CD14-positive monocyte (primary cell): ENCODE data around the gene CRCP. TPM values are rescaled to one million over a fixed set of nuclear protein-coding genes. Genes with fewer than 3 reads are reported as not detected.
"Not testable (repeated sequence)": the region's sequence is repeated elsewhere in the genome, so short reads cannot be mapped to it uniquely, and the experiment has no call there.

Experiments used
- DNase-seq, 3 donors: peaks; one replicate each; pipeline ENCODE4 v3.0.0-alpha.2; 2011 to 2022
- H2AFZ ChIP-seq: 2 replicates; pipeline ENCODE4 v1.6.0; 2012; ENCODE audit warnings: mild to moderate bottlenecking, low read depth, low read length, inconsistent platforms; ENCODE audit not compliant: insufficient read depth, poor library complexity, severe bottlenecking
- H3K27ac ChIP-seq, 2 donors: 1 replicate in 1 of 2; 2 replicates in 1 of 2; pipeline ENCODE4 v1.5.1; 2012 to 2013; ENCODE audit warnings: low read length in 2 of 2, control low read depth in 1 of 2, inconsistent platforms in 1 of 2, low read depth in 1 of 2, mild to moderate bottlenecking in 1 of 2
- H3K27me3 ChIP-seq, 2 donors: one replicate each; pipeline versions ENCODE4 v1.6.0 to v1.6.1; 2011 to 2013; ENCODE audit warnings: low read length in 2 of 2; ENCODE audit not compliant: control insufficient read depth in 2 of 2, insufficient read depth in 2 of 2
- H3K36me3 ChIP-seq, 2 donors: replicated peaks in 1 of 2; 1 replicate in 1 of 2; 2 replicates in 1 of 2; pipeline versions ENCODE4 v1.5.1 to v1.6.1; 2012 to 2013; ENCODE audit warnings: low read length in 2 of 2, control low read depth in 1 of 2, inconsistent platforms in 1 of 2, mild to moderate bottlenecking in 1 of 2; ENCODE audit not compliant: insufficient read depth in 2 of 2, control insufficient read depth in 1 of 2
- H3K4me1 ChIP-seq, 2 donors: 1 replicate in 1 of 2; 2 replicates in 1 of 2; pipeline versions ENCODE4 v1.5.1 to v1.6.1; 2012 to 2013; ENCODE audit warnings: low read length in 2 of 2, control low read depth in 1 of 2, inconsistent platforms in 1 of 2, mild to moderate bottlenecking in 1 of 2, moderate library complexity in 1 of 2; ENCODE audit not compliant: insufficient read depth in 2 of 2, control insufficient read depth in 1 of 2
- H3K4me2 ChIP-seq: replicated peaks from 2 replicates; pipeline ENCODE3; 2012; ENCODE audit warnings: low read length, moderate library complexity, mild to moderate bottlenecking; ENCODE audit not compliant: poor library complexity, severe bottlenecking; ENCODE audit errors: extremely low read depth
- H3K4me3 ChIP-seq, 3 experiments: fragments of 200-600 bp in 1 of 3; sonication (generic) in 1 of 3; replicated peaks in 1 of 3; 1 replicate in 2 of 3; 2 replicates in 1 of 3; pipeline ENCODE4 v1.5.1; 2011 to 2013; ENCODE audit warnings: low read length in 3 of 3, mild to moderate bottlenecking in 3 of 3, control low read depth in 2 of 3, low read depth in 2 of 3, inconsistent platforms in 1 of 3, moderate library complexity in 1 of 3
- H3K79me2 ChIP-seq: 2 replicates; pipeline ENCODE4 v1.6.0; 2012; ENCODE audit warnings: mild to moderate bottlenecking, control low read depth, inconsistent platforms, low read length, moderate library complexity; ENCODE audit not compliant: insufficient read depth
- H3K9ac ChIP-seq: 2 replicates; pipeline ENCODE4 v1.6.0; 2017; ENCODE audit warnings: low read length, mild to moderate bottlenecking; ENCODE audit not compliant: insufficient read depth, poor library complexity, severe bottlenecking
- H3K9me3 ChIP-seq, 2 donors: replicated peaks in 1 of 2; 1 replicate in 1 of 2; 2 replicates in 1 of 2; pipeline versions ENCODE4 v1.5.1 to v1.6.1; 2012 to 2013; ENCODE audit warnings: low read length in 2 of 2, control low read depth in 1 of 2; ENCODE audit not compliant: control insufficient read depth in 1 of 2, insufficient read depth in 1 of 2
- H4K20me1 ChIP-seq: 2 replicates; pipeline ENCODE4 v1.6.0; 2012; ENCODE audit warnings: mild to moderate bottlenecking, low read length, control low read depth, moderate library complexity; ENCODE audit not compliant: insufficient read depth
- H3K27ac Mint-ChIP-seq, 7 donors: one replicate each; pipeline ENCODE4 v1.8.0; 2020; ENCODE audit warnings: mild to moderate bottlenecking in 7 of 7, mixed read lengths in 7 of 7, moderate library complexity in 6 of 7, inconsistent platforms in 2 of 7
- H3K27me3 Mint-ChIP-seq, 3 donors: one replicate each; pipeline ENCODE4 v1.8.0; 2021 to 2022; ENCODE audit warnings: low read depth in 3 of 3, mild to moderate bottlenecking in 3 of 3, mixed read lengths in 3 of 3, moderate library complexity in 3 of 3, inconsistent platforms in 1 of 3
- H3K36me3 Mint-ChIP-seq, 2 donors: one replicate each; pipeline ENCODE4 v1.8.0; 2020; ENCODE audit warnings: mixed read lengths in 2 of 2, inconsistent platforms in 1 of 2, mild to moderate bottlenecking in 1 of 2
- H3K4me1 Mint-ChIP-seq: one replicate; pipeline ENCODE4 v1.8.0; 2020; ENCODE audit warnings: mild to moderate bottlenecking, mixed read lengths
- H3K4me3 Mint-ChIP-seq, 2 donors: one replicate each; pipeline ENCODE4 v1.8.0; 2020; ENCODE audit warnings: mild to moderate bottlenecking in 2 of 2, mixed read lengths in 2 of 2, moderate library complexity in 1 of 2
- H3K9me3 Mint-ChIP-seq, 7 donors: one replicate each; pipeline ENCODE4 v1.8.0; 2020 to 2022; ENCODE audit warnings: mixed read lengths in 7 of 7, mild to moderate bottlenecking in 6 of 7, moderate library complexity in 6 of 7, inconsistent platforms in 2 of 7
- CTCF ChIP-seq: fragments of 200-600 bp; IDR thresholded peaks from one replicate; pipeline ENCODE4 v1.8.0; 2022; ENCODE audit warnings: antibody characterized with exemption, mild to moderate bottlenecking
- WGBS: methylation state at CpG from one replicate; pipeline ENCODE4 v1.1.5; 2013; ENCODE audit warnings: missing lambda C conversion rate; ENCODE audit not compliant: insufficient coverage; 5-methylcytosine and 5-hydroxymethylcytosine counted together
- intact Hi-C, 2 donors: fragments of 100-400 bp; cut with micrococcal nuclease; formaldehyde crosslinking; loops; one replicate each; pipeline versions ENCODE4 v1.15.0 to v1.15.1; 2023
- polyA plus RNA-seq, 3 donors: library from polyadenylated mRNA; depleted of rRNA in 1 of 3; unstranded in 2 of 3; stranded (reverse) in 1 of 3; fragments of 300-500 nt in 2 of 3; fragments of >200 nt in 1 of 3; fragmentation: Illumina TruSeq in 2 of 3; gene quantifications; 1 replicate in 2 of 3; 2 replicates in 1 of 3; pipeline ENCODE4 v1.2.3, GENCODE V29; 2012 to 2021

CRCP gene
- polyA plus RNA-seq, 3 donors, result 14.0 to 19.9 (median 15.5) TPM

- peaks cover 98% of the 10 kb centered on the region for H3K79me2 ChIP-seq
- no peaks in the 10 kb centered on the region for H3K9me3 ChIP-seq
- no peak overlapping the region for H3K27ac ChIP-seq
- no peak overlapping the region for H2AFZ ChIP-seq
- no peaks in the 10 kb centered on the region for H3K9me3 Mint-ChIP-seq
- H3K4me2 ChIP-seq, result no peak overlapping the region
- H3K9ac ChIP-seq, result no peak overlapping the region
- intact Hi-C loops, result no loop called here
- H3K27ac Mint-ChIP-seq, result peak overlapping the region in 2 of 7 donors; percentile 10 to 42
- WGBS, result 100% methylated on average over 5 of the region's 9 CpGs
- no peak overlapping the region for H3K4me3 Mint-ChIP-seq
- H3K27me3 Mint-ChIP-seq, result peaks cover 0 to 1% (median 0%) of the 10 kb centered on the region in 3 donors
- H3K36me3 Mint-ChIP-seq, result peaks cover 9 to 32% of the 10 kb centered on the region in 2 donors
- peaks cover 0 to 12% of the 10 kb centered on the region in 2 donors for H3K4me1 ChIP-seq
- H4K20me1 ChIP-seq, result peaks cover 94% of the 10 kb centered on the region
- peaks cover 28% of the 10 kb centered on the region for H3K4me1 Mint-ChIP-seq
- H3K27me3 ChIP-seq, result no peaks in the 10 kb centered on the region
- no peak for TF ChIP-seq CTCF
- H3K4me3 ChIP-seq, result no peak overlapping the region
- peaks cover 0 to 26% of the 10 kb centered on the region in 2 donors for H3K36me3 ChIP-seq
- DNase-seq, result no peak
These were observed 8.5 kb downstream of the CRCP start for GRCh38 chr7:66123175-66123528.

GRCh38 chr7:66124569-66124861, 9.9 kb downstream of the CRCP start:
- peak overlapping the region in 1 of 7 donors; percentile 73 for H3K27ac Mint-ChIP-seq
- H3K4me3 ChIP-seq, H3K4me2 ChIP-seq, H3K9me3 Mint-ChIP-seq, DNase-seq, H3K27me3 ChIP-seq, H3K4me3 Mint-ChIP-seq, H3K9me3 ChIP-seq, H3K9ac ChIP-seq, H2AFZ ChIP-seq, H3K27me3 Mint-ChIP-seq, intact Hi-C loops: not testable (repeated sequence)
- H3K36me3 Mint-ChIP-seq, result peaks cover 6 to 31% of the 10 kb centered on the region in 2 donors
- Histone ChIP-seq H3K79me2 (peaks cover 98% of the 10 kb centered on the region), H3K4me1 (peaks cover 0 to 12% of the 10 kb centered on the region in 2 donors), H4K20me1 (peaks cover 94% of the 10 kb centered on the region), H3K36me3 (peaks cover 0 to 15% of the 10 kb centered on the region in 2 donors), H3K27ac (peak overlapping the region in 1 of 2 donors; percentile 42)
- H3K4me1 Mint-ChIP-seq, result peaks cover 24% of the 10 kb centered on the region
- 100% methylated on average over 3 of the region's 5 CpGs for WGBS
